NCI-H187 treated with DMSO at 0.1 percent for 48 hours (cell line): ENCODE measurements around the gene PROC.
"Not testable (repeated sequence)": the region's sequence is repeated elsewhere in the genome, so short reads cannot be mapped to it uniquely, and the experiment has no call there.

Experiments
- DNase-seq: peaks from one replicate; lab custom pipeline; 2025; lab: John Stamatoyannopoulos, UW

PROC gene

DNA sequence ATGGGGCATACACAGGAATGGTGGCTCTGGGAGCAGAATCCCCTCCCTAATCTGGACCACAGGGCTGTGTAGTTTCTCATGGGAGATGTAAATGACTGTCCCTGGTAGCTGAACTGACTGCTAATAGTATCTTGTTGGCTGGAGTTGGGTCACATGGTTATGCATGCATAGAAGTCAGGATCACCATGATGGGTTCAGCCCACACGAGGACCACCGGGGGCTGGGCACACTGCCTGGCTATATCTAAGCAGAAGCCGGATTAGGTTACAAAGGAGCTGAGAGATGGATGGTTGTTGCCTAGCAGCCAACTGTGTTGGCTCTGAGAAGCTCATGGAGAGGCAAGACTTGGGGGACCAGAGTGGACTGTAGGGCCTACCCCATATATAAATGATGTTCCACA is 23.7 kb upstream of the PROC start:
- DNase-seq = no peak

GRCh38 chr2:127397568-127398238 is 20.5 kb upstream of the PROC start:
- no peak for DNase-seq

GRCh38 chr2:127398239-127398590 is 20.0 kb upstream of the PROC start:
- DNase-seq = no peak

DNA sequence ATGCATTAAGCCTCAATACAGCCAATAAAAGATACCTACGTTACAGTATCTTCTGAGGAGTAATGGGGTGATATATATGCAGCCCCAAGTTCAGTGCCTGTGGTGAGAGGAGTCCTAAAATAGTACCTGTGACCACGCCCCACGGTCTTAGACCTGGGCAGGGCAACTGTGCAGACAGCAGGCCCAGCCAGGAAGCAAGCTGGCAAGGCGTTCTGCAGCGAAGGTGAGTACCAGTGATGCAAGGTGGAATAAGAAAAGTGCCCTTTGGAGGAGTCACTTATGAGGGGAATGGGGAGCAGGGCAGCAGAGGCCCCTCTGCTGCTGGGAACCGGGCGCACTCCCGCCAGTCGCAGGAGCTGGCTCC is 17.7 kb upstream of the PROC start:
- no peak for DNase-seq

DNA sequence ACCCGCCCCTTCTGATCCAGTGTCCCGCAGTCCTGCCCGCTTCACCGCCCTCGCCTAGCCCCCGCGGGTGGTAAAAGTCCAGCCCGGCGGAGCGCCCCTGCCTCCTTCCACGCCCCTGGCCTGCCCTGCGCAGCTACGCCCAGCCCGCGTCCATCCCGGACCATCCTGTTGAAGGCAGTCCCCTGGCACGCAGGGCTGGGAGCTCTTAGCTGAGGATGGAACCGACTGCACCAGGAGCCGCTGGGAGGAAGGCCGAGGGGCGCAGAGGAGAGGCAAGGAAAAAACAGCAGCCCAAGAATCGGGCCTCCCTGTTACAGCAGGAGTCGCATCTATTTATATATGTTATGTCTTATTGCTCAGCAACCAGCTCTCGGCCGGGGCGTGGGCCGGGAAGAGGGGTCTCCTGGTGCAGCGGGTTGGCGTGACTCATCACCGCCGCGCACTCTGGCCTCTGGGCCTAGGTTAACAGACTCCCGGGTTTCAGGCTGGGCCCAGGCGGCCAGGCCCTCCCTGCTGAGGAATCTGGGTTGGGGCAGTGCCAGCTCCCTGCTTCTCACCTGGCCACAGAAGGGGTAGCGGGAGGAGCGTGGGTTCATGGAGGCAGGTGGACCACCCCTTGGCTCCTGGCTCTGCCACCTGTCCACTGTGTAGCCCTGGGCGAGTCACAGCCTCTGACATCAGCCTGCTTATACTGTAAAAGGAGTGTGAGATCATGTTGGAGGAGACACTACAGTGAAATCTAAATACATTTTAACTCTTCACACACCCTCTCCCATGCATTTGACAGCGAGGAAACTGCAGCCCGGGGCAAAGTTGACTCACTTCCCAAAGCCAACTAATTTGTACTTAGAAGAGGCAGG is 17.1 kb upstream of the PROC start:
- DNase-seq = no peak

- no peak for DNase-seq
Observed at GRCh38 chr2:127401757-127402695, 16.2 kb upstream of the PROC start.

GRCh38 chr2:127403460-127403859 is 14.8 kb upstream of the PROC start:
- DNase-seq = no peak

DNA sequence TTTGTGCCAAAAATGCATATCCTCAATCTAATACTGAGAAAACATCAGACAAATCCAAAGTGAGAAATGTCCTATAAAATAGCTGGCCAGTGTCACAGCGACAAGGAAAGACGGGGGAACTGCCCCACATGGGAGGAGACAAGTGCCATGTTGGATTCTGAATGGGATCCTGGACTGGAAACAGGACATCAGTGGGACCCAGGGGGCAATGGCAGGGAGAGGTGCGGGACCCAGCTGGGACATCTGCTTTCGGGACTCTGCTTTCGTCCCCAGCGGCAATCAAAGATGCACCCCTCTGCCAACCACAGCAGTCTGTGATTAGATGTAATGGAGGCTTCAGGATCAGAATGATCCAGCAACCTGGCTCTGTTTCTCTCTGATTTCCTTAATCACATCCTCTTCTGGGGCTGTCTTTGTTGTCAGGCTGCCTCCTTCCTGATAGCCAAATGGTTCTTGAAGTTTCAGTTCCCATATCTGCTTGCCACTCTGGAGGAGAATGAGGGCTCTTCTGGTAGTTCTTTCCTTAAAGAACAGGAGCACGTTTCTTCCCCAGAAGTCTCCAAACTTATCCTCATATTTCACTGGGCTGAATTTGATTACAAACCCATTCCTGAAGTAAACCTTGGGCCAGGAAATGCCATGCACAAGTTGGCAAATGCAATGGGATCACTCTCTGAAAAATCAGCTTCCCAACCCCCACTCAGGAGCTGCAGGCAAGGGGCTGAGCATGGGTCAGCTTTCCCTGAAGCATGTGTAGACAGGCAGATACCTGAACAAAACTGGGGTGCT is 13.6 kb upstream of the PROC start:
- DNase-seq = no peak

GRCh38 chr2:127405255-127405610 is 13.0 kb upstream of the PROC start:
- no peak for DNase-seq

GRCh38 chr2:127406454-127406853 is 11.8 kb upstream of the PROC start:
- DNase-seq = no peak

- no peak for DNase-seq
Observed at GRCh38 chr2:127407091-127407490, 11.1 kb upstream of the PROC start.

DNA sequence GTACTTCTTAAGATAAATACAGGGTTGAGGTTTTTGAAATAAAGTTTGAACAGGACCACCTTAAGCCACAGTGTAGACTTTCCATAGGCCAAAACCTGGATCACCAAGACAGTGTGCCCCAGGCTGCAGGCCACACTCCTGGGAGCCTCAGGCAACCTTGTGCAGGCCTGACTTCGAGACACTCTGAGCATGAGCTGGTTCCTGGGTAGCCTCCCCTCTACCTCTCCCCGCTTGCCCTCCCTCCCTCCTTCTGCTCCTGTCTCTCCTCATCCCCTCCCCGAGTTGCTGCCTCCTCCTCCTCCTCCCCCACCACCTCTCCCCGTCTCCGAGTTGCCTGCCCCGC is 10.6 kb upstream of the PROC start:
- no peak for DNase-seq

- no peak for DNase-seq
Observed at GRCh38 chr2:127408004-127408806, 10.0 kb upstream of the PROC start.

GRCh38 chr2:127408807-127409099 is 9.5 kb upstream of the PROC start:
- no peak for DNase-seq

DNA sequence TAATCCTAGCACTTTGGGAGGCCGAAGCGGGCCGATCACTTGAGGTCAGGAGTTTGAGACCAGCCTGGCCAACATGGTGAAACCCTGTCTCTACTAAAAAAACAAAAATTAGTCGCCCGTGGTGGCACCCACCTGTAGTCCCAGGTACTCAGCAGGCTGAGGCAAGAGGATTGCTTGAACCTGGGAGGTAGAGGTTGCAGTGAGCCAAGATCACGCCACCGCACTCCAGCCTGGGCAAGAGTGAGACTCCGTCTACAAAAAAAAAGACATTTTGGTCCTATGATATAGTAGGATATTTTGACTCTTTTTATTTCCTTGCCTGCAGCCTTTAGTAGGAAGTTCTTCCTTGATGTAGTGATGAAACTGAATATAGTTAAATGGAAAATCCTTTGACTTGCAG is 8.5 kb upstream of the PROC start:
- DNase-seq = not testable (repeated sequence)

GRCh38 chr2:127410871-127411652 is 7.2 kb upstream of the PROC start:
- no peak for DNase-seq

- DNase-seq = no peak
Observed at GRCh38 chr2:127411653-127412369, 6.4 kb upstream of the PROC start.

- no peak for DNase-seq
Observed at GRCh38 chr2:127413200-127413599, 5.0 kb upstream of the PROC start.

DNA sequence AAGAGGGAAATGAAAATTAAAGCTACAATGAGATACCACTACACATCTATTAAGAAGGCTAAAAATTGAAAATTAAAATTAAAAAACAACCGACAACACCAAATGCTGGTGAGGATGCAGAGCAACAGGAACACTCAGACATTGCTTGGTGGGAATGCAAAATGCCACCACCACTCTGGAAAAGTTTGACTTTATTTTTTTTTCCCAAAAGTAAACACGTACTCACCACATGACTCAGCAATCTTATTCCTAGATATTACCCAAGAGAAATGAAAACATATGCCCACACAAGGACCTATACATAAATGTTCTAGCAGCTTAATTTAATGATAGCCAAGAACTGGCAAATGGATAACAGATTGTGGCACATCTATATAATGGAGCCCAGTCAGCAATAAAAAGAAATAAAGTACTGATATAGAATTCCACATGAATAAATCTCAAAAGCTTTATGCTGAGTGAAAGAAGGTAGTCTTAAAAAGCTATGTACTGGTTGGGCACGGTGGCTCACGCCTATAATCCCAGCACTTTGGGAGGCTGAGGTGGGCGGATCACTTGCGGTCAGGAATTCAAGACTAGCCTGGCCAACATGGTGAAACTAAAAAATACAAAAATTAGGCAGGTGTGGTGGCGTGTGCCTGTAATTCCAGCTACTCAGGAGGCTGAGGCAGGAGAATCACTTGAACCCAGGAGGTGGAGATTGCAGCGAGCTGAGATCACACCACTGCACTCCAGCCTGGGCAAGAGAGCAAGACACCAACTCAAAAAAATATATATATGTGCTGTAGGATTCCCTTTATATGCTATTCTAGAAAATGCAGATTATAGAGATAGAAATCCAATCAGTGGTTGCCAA is 4.2 kb upstream of the PROC start:
- no peak for DNase-seq
